Prostate gland (tissue), 2 donors: ENCODE measurements around the gene SYNPO2. TPM values are rescaled to one million over a fixed set of nuclear protein-coding genes. Genes with fewer than 3 reads are reported as not detected.

Experiments
- DNase-seq: peaks from one replicate; pipeline ENCODE4 v3.0.0-alpha.2; 2019; ENCODE audit warnings: low spot score
- H3K27ac ChIP-seq, 2 donors: fragments of 200-600 bp; sonication (generic); 2 replicates each; pipeline ENCODE4 v1.5.1; 2017 to 2019
- H3K27me3 ChIP-seq: fragments of 200-600 bp; sonication (generic); replicated peaks from 2 replicates; pipeline ENCODE4 v1.5.1; 2019; ENCODE audit not compliant: insufficient read depth
- H3K36me3 ChIP-seq, 2 donors: fragments of 200-600 bp; sonication (generic); 1 replicate in 1 of 2; 2 replicates in 1 of 2; pipeline versions ENCODE4 v1.5.1 to v1.8.1; 2017 to 2019
- H3K4me1 ChIP-seq: fragments of 200-600 bp; sonication (generic); replicated peaks from 2 replicates; pipeline ENCODE4 v1.5.1; 2019
- H3K4me3 ChIP-seq, 2 donors: fragments of 200-600 bp; sonication (generic); 2 replicates each; pipeline ENCODE4 v1.5.1; 2017 to 2019
- H3K9me3 ChIP-seq: fragments of 200-600 bp; sonication (generic); 2 replicates; pipeline ENCODE4 v1.5.1; 2017
- POLR2A ChIP-seq: fragments of 450-650 bp; IDR thresholded peaks from one replicate; pipeline ENCODE4 v1.6.1; 2016; ENCODE audit warnings: antibody characterized with exemption, mild to moderate bottlenecking
- POLR2AphosphoS5 ChIP-seq: sonication (generic); formaldehyde crosslinking; IDR thresholded peaks from one replicate; pipeline ENCODE4 v1.6.1; 2017; ENCODE audit warnings: antibody characterized with exemption
- WGBS: methylation state at CpG from one replicate; pipeline ENCODE4 v1.1.5; 2018; 5-methylcytosine and 5-hydroxymethylcytosine counted together
- intact Hi-C: fragments of 100-400 bp; cut with DNase I; formaldehyde crosslinking; loops from one replicate; pipeline ENCODE4 v1.14.2; 2022
- total RNA-seq, 2 donors: library from RNA; depleted of rRNA; stranded (reverse); fragments of >200 nt; gene quantifications; one replicate each; pipeline ENCODE4 v1.1.0, GENCODE V29; 2016
- TF ChIP-seq, protein P1 (sequence below), 4 experiments: fragments of 200-600 bp in 2 of 4; fragments of 450-650 bp in 2 of 4; sonication (generic) in 2 of 4; IDR thresholded peaks; 1 replicate in 3 of 4; 2 replicates in 1 of 4; pipeline ENCODE4 v1.5.1; 2016 to 2019; ENCODE audit warnings: antibody characterized with exemption in 4 of 4, mild to moderate bottlenecking in 2 of 4, moderate library complexity in 2 of 4

The SYNPO2 gene
- total RNA-seq, 2 donors from 2014 or later, result 131 to 181 TPM

DNA sequence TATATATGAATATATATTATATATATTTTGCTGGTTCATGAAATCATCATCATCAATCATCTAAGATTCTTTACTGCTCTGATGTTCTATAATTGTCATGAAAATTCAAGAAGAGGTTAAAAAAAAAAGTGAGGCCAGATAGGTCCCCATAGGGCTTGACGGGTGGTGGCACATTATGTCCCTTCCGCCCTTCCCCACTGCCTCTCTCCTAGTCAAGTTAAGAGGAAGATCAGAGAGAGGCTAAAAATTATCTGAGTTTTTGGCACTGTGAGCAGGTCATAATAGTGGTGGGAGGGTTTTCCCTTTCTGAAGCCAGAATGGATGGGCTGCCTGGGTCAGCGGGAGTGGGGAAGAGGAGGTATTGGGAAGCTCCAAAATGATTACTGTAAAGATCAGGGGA is 5.4 kb downstream of the SYNPO2 start:
- Histone ChIP-seq H3K36me3 (no peaks in the 10 kb centered on the region), H3K4me1 (no peaks in the 10 kb centered on the region), H3K27me3 (no peaks in the 10 kb centered on the region), H3K9me3 (no peaks in the 10 kb centered on the region), H3K27ac (peak overlapping the region; percentile 10 to 55), H3K4me3 (no peak overlapping the region)
- no peak for DNase-seq
- TF ChIP-seq POLR2A (no peak), POLR2AphosphoS5 (no peak)
- TF ChIP-seq, protein P1, sequence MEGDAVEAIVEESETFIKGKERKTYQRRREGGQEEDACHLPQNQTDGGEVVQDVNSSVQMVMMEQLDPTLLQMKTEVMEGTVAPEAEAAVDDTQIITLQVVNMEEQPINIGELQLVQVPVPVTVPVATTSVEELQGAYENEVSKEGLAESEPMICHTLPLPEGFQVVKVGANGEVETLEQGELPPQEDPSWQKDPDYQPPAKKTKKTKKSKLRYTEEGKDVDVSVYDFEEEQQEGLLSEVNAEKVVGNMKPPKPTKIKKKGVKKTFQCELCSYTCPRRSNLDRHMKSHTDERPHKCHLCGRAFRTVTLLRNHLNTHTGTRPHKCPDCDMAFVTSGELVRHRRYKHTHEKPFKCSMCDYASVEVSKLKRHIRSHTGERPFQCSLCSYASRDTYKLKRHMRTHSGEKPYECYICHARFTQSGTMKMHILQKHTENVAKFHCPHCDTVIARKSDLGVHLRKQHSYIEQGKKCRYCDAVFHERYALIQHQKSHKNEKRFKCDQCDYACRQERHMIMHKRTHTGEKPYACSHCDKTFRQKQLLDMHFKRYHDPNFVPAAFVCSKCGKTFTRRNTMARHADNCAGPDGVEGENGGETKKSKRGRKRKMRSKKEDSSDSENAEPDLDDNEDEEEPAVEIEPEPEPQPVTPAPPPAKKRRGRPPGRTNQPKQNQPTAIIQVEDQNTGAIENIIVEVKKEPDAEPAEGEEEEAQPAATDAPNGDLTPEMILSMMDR (IDR thresholded peaks at IDR 0.05), result no peak
- intact Hi-C loops, result no loop called here
- 65% methylated on average over 3 of the region's 3 CpGs for WGBS

DNA sequence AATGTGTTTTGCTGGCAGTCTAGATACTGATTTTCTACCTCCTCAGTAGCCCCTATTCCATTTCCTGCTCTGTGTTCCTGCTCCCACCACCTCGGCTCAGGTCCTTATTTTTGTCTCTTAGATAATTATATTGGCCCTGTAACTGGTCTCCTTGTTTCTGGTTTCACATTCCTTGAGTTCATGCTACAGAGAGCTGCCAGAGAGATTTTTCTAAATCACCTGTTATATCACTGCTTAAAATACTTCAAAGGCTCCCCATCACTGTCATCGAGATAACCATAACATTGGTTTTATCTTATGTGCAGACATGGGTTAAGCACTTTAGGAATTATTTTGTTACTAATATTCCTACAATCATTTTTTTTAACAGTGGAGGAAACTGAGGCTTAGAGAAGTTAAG is 9.6 kb downstream of the SYNPO2 start:
- H3K27me3 ChIP-seq, result no peaks in the 10 kb centered on the region
- no peaks in the 10 kb centered on the region for H3K9me3 ChIP-seq
- H3K36me3 ChIP-seq, result no peaks in the 10 kb centered on the region
- intact Hi-C loops, result no loop called here
- no peaks in the 10 kb centered on the region for H3K4me1 ChIP-seq
- no peak overlapping the region for H3K4me3 ChIP-seq
- 69% methylated on average over 2 of the region's 2 CpGs for WGBS
- peak overlapping the region; percentile 29 to 45 for H3K27ac ChIP-seq
- DNase-seq, result no peak
- TF ChIP-seq POLR2A (no peak), POLR2AphosphoS5 (no peak)
- TF ChIP-seq, protein P1 (IDR thresholded peaks at IDR 0.05), result no peak

DNA sequence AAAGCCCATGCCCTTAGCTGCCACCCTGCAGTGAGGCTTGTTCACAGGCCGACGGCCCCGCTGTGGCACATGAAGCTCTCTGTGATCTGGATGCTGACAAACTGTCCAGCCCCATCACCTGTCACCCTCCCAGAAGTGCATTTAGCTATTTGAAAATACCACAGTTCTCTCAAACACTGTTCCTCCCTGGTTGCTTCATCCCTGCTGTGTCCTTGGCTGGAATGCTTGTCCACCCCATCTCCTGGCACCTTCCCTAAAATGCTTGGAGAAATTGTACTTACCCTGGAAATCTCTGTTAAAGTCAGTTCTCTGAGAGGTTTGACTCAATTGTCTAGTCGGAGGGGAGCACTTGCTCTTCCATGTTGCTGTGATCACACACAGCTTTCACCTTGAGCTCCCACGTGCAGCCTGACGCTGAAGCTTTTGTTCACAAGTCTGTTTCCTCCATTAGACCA is 10.1 kb downstream of the SYNPO2 start:
- no peak overlapping the region for H3K4me3 ChIP-seq
- intact Hi-C loops, result no loop called here
- no peaks in the 10 kb centered on the region for H3K9me3 ChIP-seq
- no peaks in the 10 kb centered on the region for H3K27me3 ChIP-seq
- H3K4me1 ChIP-seq, result no peaks in the 10 kb centered on the region
- TF ChIP-seq POLR2AphosphoS5 (no peak), POLR2A (no peak)
- TF ChIP-seq, protein P1 (IDR thresholded peaks at IDR 0.05), result no peak
- WGBS, result 44% methylated on average over 6 of the region's 6 CpGs
- H3K27ac ChIP-seq, result peak overlapping the region; percentile 29 to 45
- no peak for DNase-seq
- H3K36me3 ChIP-seq, result no peaks in the 10 kb centered on the region

DNA sequence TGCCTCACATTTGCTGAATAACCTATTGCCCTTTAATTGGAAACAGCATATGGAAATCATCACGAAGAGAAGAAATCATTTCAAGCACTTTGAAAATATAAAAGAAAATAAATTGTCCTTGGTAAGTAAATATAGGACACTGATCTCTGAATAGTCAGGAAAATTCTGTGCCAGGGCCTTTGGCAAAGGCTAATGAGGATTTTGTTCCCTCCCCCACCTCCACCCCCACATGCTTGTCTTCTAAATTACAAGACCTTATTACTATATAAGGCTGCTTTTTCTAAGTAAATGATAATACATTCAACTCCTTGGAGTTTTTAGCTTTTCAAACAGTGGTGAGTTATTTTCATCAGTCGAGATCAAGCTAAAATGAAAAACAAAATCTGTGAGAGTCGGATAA is 15.8 kb downstream of the SYNPO2 start:
- Histone ChIP-seq H3K27me3 (no peaks in the 10 kb centered on the region), H3K27ac (peak overlapping the region; percentile 61 to 62), H3K4me1 (no peaks in the 10 kb centered on the region), H3K4me3 (no peak overlapping the region), H3K9me3 (no peaks in the 10 kb centered on the region), H3K36me3 (no peaks in the 10 kb centered on the region)
- intact Hi-C loops, result no loop called here
- DNase-seq, result no peak
- no peak for TF ChIP-seq POLR2A
- TF ChIP-seq POLR2AphosphoS5, result peak; percentile 21
- TF ChIP-seq, protein P1 (IDR thresholded peaks at IDR 0.05), result no peak
- 31% methylated on average over 3 of the region's 3 CpGs for WGBS

DNA sequence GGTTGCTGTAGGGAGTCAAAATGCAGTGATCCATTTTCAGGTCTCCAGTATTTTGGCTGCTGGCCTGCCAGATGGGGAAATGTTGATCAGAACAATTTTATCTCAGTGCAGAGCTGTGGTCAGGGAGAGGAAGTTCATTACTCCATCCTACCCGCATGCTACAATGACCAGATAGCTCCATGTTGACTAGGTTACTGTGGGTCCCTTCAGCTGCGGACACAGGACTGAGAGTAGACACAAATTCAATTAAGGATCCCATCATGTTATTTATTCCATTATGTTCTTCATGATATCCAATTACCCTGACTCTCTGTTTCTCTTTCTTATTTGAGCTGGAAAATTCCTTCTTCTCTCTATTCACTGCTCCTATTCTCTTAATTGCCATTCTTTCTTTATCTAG is 16.3 kb downstream of the SYNPO2 start:
- WGBS, result 71% methylated on average over 2 of the region's 2 CpGs
- no peaks in the 10 kb centered on the region for H3K36me3 ChIP-seq
- no peaks in the 10 kb centered on the region for H3K9me3 ChIP-seq
- intact Hi-C loops, result no loop called here
- no peaks in the 10 kb centered on the region for H3K4me1 ChIP-seq
- peak overlapping the region; percentile 61 to 62 for H3K27ac ChIP-seq
- no peak for DNase-seq
- TF ChIP-seq POLR2A (no peak), POLR2AphosphoS5 (no peak)
- TF ChIP-seq, protein P1 (IDR thresholded peaks at IDR 0.05), result no peak
- H3K27me3 ChIP-seq, result no peaks in the 10 kb centered on the region
- no peak overlapping the region for H3K4me3 ChIP-seq
